HEK293 (cell line): ENCODE data around the gene TENT4B.
A peak's percentile ranks its signal among the peaks of the same experiment; 100 is the strongest.
"Not testable (repeated sequence)": the region's sequence is repeated elsewhere in the genome, so short reads cannot be mapped to it uniquely, and the experiment has no call there.

ENCODE experiments used
- CTCF ChIA-PET: fragments of 350-600 bp; formaldehyde crosslinking; extraction: SDS; loops from one replicate; lab custom pipeline; 2021; ENCODE audit warnings: antibody characterized with exemption; lab: Yijun Ruan, JAX
- POLR2A ChIA-PET: fragments of 300-600 bp; formaldehyde crosslinking; extraction: SDS; loops from one replicate; lab custom pipeline; 2020; ENCODE audit warnings: antibody characterized with exemption, inconsistent platforms; lab: Yijun Ruan, JAX
- H3K27ac ChIP-seq: fragments of 200-500 bp; sonication (Bioruptor generic); 2 replicates; pipeline ENCODE4 v1.5.1; 2014; ENCODE audit warnings: low read depth, low read length, control low read depth, inconsistent platforms; ENCODE audit errors: extremely low read depth
- H3K36me3 ChIP-seq, 2 experiments: fragments of 200-500 bp in 1 of 2; sonication (Bioruptor generic) in 1 of 2; 1 replicate in 1 of 2; 2 replicates in 1 of 2; pipeline ENCODE4 v1.5.1; 2014 to 2017; ENCODE audit warnings: inconsistent platforms in 2 of 2, low read length in 2 of 2; ENCODE audit not compliant: control insufficient read depth in 2 of 2, insufficient read depth in 1 of 2
- H3K4me1 ChIP-seq: fragments of 200-500 bp; sonication (Bioruptor generic); 2 replicates; pipeline ENCODE4 v1.5.1; 2014; ENCODE audit warnings: mild to moderate bottlenecking, low read length, inconsistent platforms; ENCODE audit not compliant: control insufficient read depth, insufficient read depth
- H3K4me3 ChIP-seq: 2 replicates; pipeline ENCODE4 v1.5.1; 2011; ENCODE audit warnings: low read depth, mild to moderate bottlenecking, control low read depth, low read length, moderate library complexity
- H3K9me3 ChIP-seq: fragments of 200-500 bp; sonication (Bioruptor generic); 2 replicates; pipeline ENCODE4 v1.5.1; 2014; ENCODE audit warnings: low read depth, low read length, inconsistent platforms; ENCODE audit not compliant: control insufficient read depth, insufficient read depth
- BCL11A ChIP-seq: fragments of 450-650 bp; formaldehyde crosslinking; IDR thresholded peaks from 2 replicates; pipeline ENCODE4 v1.5.1; 2016; ENCODE audit warnings: low read depth, missing biosample characterization, missing genetic modification characterization
- KLF9 ChIP-seq: fragments of 450-650 bp; formaldehyde crosslinking; IDR thresholded peaks from 2 replicates; pipeline ENCODE4 v1.5.1; 2016; ENCODE audit warnings: missing biosample characterization, missing genetic modification characterization, low read depth
- OVOL3 ChIP-seq: fragments of 450-650 bp; formaldehyde crosslinking; IDR thresholded peaks from 2 replicates; pipeline ENCODE4 v1.5.1; 2016; ENCODE audit warnings: missing biosample characterization, missing genetic modification characterization
- RBAK ChIP-seq: fragments of 450-650 bp; formaldehyde crosslinking; IDR thresholded peaks from 2 replicates; pipeline ENCODE4 v1.5.1; 2016; ENCODE audit warnings: missing biosample characterization, missing genetic modification characterization
- SETDB1 ChIP-seq: IDR thresholded peaks from one replicate; pipeline ENCODE4 v1.6.1; 2017; ENCODE audit warnings: mild to moderate bottlenecking, low read length, moderate library complexity, mixed read lengths; ENCODE audit not compliant: insufficient read length
- SP2 ChIP-seq: fragments of 450-650 bp; formaldehyde crosslinking; IDR thresholded peaks from 2 replicates; pipeline ENCODE4 v1.5.1; 2016; ENCODE audit warnings: missing biosample characterization, missing genetic modification characterization
- ZBTB44 ChIP-seq: fragments of 450-650 bp; IDR thresholded peaks from 2 replicates; pipeline ENCODE4 v1.5.1; 2018; ENCODE audit warnings: missing biosample characterization, mild to moderate bottlenecking, missing genetic modification characterization
- ZBTB49 ChIP-seq: fragments of 450-650 bp; formaldehyde crosslinking; IDR thresholded peaks from 2 replicates; pipeline ENCODE4 v1.5.1; 2016; ENCODE audit warnings: missing biosample characterization, missing genetic modification characterization, low read depth
- ZIC2 ChIP-seq: fragments of 450-650 bp; formaldehyde crosslinking; IDR thresholded peaks from 2 replicates; pipeline ENCODE4 v1.5.1; 2016; ENCODE audit warnings: missing biosample characterization, missing genetic modification characterization
- ZNF138 ChIP-seq: fragments of 450-650 bp; formaldehyde crosslinking; IDR thresholded peaks from 2 replicates; pipeline ENCODE4 v1.5.1; 2016; ENCODE audit warnings: missing biosample characterization, missing genetic modification characterization, borderline replicate concordance
- ZNF239 ChIP-seq: fragments of 450-650 bp; formaldehyde crosslinking; IDR thresholded peaks from 2 replicates; pipeline ENCODE4 v1.5.1; 2016; ENCODE audit warnings: missing biosample characterization, missing genetic modification characterization
- ZNF391 ChIP-seq: fragments of 450-650 bp; formaldehyde crosslinking; IDR thresholded peaks from 2 replicates; pipeline ENCODE4 v1.5.1; 2016; ENCODE audit warnings: low read depth, missing biosample characterization, missing genetic modification characterization, borderline replicate concordance
- ZNF433 ChIP-seq: fragments of 450-650 bp; formaldehyde crosslinking; IDR thresholded peaks from 2 replicates; pipeline ENCODE4 v1.5.1; 2016; ENCODE audit warnings: missing biosample characterization, missing genetic modification characterization, low read depth
- ZNF501 ChIP-seq: fragments of 450-650 bp; formaldehyde crosslinking; IDR thresholded peaks from 2 replicates; pipeline ENCODE4 v1.5.1; 2016; ENCODE audit warnings: missing biosample characterization, missing genetic modification characterization
- ZNF510 ChIP-seq: fragments of 450-650 bp; formaldehyde crosslinking; IDR thresholded peaks from 2 replicates; pipeline ENCODE4 v1.5.1; 2018; ENCODE audit warnings: mild to moderate bottlenecking, missing genetic modification characterization, missing biosample characterization; ENCODE audit not compliant: insufficient replicate concordance
- ZNF558 ChIP-seq: fragments of 450-650 bp; formaldehyde crosslinking; IDR thresholded peaks from 2 replicates; pipeline ENCODE4 v1.5.1; 2016; ENCODE audit warnings: missing biosample characterization, missing genetic modification characterization
- ZNF707 ChIP-seq: fragments of 450-650 bp; formaldehyde crosslinking; IDR thresholded peaks from 2 replicates; pipeline ENCODE4 v1.5.1; 2016; ENCODE audit warnings: missing biosample characterization, missing genetic modification characterization

TENT4B gene

GRCh38 chr16:50169555-50170096 is 16.5 kb downstream of the TENT4B start:
- CTCF ChIA-PET: interaction anchor here (0.7 to 3.2 kb wide), 2 partner anchors 145 to 332 kb away, joined by 5 to 10 read pairs; partner anchors contain the start of gene CNEP1R1
- Histone ChIP-seq H3K27ac (no peak overlapping the region), H3K4me3 (no peak overlapping the region)
- no peak for TF ChIP-seq RBAK (tag by site-specific recombination)
- no peak for TF ChIP-seq SETDB1
- 0 out of 2 replicates have a peak, but pooled peaks have one; percentile 47 for TF ChIP-seq ZBTB44
- no peak for TF ChIP-seq SP2 (tag by site-specific recombination)
- TF ChIP-seq ZNF510 (tag by site-specific recombination): no peak
- TF ChIP-seq ZIC2 (tag by site-specific recombination): peak; percentile 72
- no peak for TF ChIP-seq ZNF707 (tag by site-specific recombination)
- no peak for TF ChIP-seq ZBTB49 (tag by site-specific recombination)
- TF ChIP-seq, all 188 proteins: peak for 2
- Histone ChIP-seq H3K36me3 (no peaks in the 10 kb centered on the region; a peak in 1 of 3 replicates), H3K9me3 (no peaks in the 10 kb centered on the region), H3K4me1 (peaks cover 8% of the 10 kb centered on the region; the same call in 1 of the 2 replicates)
- POLR2A ChIA-PET: no interaction called here

GRCh38 chr16:50171773-50172172 is 18.7 kb downstream of the TENT4B start:
- H3K9me3 ChIP-seq, H3K4me3 ChIP-seq, H3K4me1 ChIP-seq, CTCF ChIA-PET, H3K36me3 ChIP-seq, POLR2A ChIA-PET, H3K27ac ChIP-seq: not testable (repeated sequence)
- TF ChIP-seq ZBTB44: peak; percentile 67

GRCh38 chr16:50172195-50172922 is 19.3 kb downstream of the TENT4B start:
- TF ChIP-seq ZNF239 (no peak), ZNF433 (tag by site-specific recombination) (no peak), KLF9 (tag by site-specific recombination) (no peak), ZNF138 (tag by site-specific recombination) (no peak), BCL11A (tag by site-specific recombination) (no peak), ZNF707 (tag by site-specific recombination) (no peak), ZNF501 (tag by site-specific recombination) (no peak), ZNF558 (tag by site-specific recombination) (no peak), ZNF391 (tag by site-specific recombination) (no peak), OVOL3 (tag by site-specific recombination) (no peak)
- TF ChIP-seq, all 188 proteins: peak for 0
- Histone ChIP-seq H3K27ac (no peak overlapping the region), H3K9me3 (no peaks in the 10 kb centered on the region), H3K36me3 (peaks cover 0 to 3% of the 10 kb centered on the region in 2 experiments; a peak in 1 of 3 replicates), H3K4me3 (no peak overlapping the region), H3K4me1 (0 out of 2 replicates have a peak, but pooled peaks cover 2% of the 10 kb centered on the region)
- ChIA-PET CTCF (interaction anchor here (0.5 to 1.0 kb wide), 3 partner anchors 13 to 211 kb away, joined by 3 read pairs; no protein-coding TSS in a partner anchor), POLR2A (no interaction called here)
